HepG2 (cell line): ENCODE data around the gene SEPHS2. TPM values are rescaled to one million over a fixed set of nuclear protein-coding genes. Genes with fewer than 3 reads are reported as not detected.

Experiments
- FOXO4 ChIP-seq: sonication (generic); formaldehyde crosslinking; conservative IDR thresholded peaks from 2 replicates; pipeline ENCODE4 v1.8.1; 2023; ENCODE audit warnings: missing genetic modification reagents
- MEIS2 ChIP-seq: sonication (generic); formaldehyde crosslinking; IDR thresholded peaks from 2 replicates; pipeline ENCODE4 v1.9.0; 2021; ENCODE audit warnings: mild to moderate bottlenecking, missing genetic modification reagents
- polyA plus RNA-seq, 8 experiments: library from polyadenylated mRNA; depleted of rRNA in 3 of 8; stranded (reverse) in 7 of 8; unstranded in 1 of 8; fragments of >200 nt; fragmentation: Illumina TruSeq in 4 of 8; extraction: Trizol in 4 of 8; gene quantifications; 2 replicates each; pipeline versions ENCODE4 v1.2.1 to v1.2.3, GENCODE V29; 2011 to 2016; ENCODE audit warnings: low read depth in 4 of 8, missing spikeins in 1 of 8, mixed read lengths in 1 of 8; ENCODE audit not compliant: insufficient read depth in 1 of 8
- total RNA-seq, 5 experiments: library from RNA; depleted of rRNA; stranded (reverse); fragments of >200 nt; fragmentation: Illumina TruSeq; extraction: Trizol; gene quantifications; 2 replicates each; pipeline ENCODE4 v1.2.3, GENCODE V29; 2016; ENCODE audit warnings: low read depth in 1 of 5
- TF ChIP-seq, protein P1 (sequence below): sonication (generic); formaldehyde crosslinking; IDR thresholded peaks from 2 replicates; pipeline ENCODE4 v1.4.0; 2020; ENCODE audit warnings: mild to moderate bottlenecking, low read depth, missing genetic modification reagents
- TF ChIP-seq, protein P2 (sequence below): sonication (generic); formaldehyde crosslinking; IDR thresholded peaks from 2 replicates; pipeline ENCODE4 v1.4.0; 2020; ENCODE audit warnings: missing genetic modification reagents

Gene SEPHS2
- total and polyA plus RNA-seq, 2 of the 13 experiments (the other 11 are each of a cell fraction or from before 2014, with no cell fraction given) = 20.7 to 127 TPM

DNA sequence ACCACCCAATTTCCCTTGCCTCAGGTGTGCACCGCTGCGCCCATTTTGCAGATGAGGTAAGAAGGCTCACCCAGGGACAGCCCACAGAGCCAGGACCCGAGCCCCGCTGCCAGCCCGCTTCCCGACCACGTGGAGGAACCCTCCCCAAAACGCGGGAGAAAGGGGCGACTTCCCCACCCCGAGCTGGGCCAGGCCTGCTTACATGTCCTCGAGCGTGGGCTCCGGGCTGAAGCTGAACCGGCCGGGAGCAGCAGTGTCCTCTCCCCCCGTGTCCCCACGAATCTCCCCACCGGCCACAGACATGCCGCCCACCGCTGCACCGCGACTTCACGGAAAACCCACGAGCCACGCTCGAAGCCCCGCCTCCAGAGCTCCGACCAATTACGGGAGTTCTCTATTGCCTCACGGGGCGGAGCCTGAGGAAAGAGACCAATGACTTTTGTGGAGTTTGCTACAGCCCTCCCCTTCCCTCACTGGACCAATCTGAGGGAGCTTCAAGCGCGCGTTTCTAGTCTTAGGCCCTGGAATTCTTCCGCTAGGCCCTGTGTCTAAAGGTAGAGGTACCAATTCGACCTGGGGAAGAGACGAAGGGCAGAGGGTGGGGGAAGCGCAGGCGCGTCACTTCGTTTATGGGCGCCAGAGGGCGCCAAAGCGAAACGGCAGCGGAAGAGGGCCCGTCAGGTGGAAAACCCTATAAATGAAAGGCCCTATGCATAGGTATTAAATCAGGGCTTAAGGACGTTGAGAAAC lies 15.8 kb downstream of the SEPHS2 start, which contains the start of gene DCTPP1 (continued):
- TF ChIP-seq, protein P1, sequence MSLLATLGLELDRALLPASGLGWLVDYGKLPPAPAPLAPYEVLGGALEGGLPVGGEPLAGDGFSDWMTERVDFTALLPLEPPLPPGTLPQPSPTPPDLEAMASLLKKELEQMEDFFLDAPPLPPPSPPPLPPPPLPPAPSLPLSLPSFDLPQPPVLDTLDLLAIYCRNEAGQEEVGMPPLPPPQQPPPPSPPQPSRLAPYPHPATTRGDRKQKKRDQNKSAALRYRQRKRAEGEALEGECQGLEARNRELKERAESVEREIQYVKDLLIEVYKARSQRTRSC = no peak
- TF ChIP-seq FOXO4 (CRISPR knock-in tag) (no peak), MEIS2 (peak; percentile 71)
- TF ChIP-seq, protein P2, sequence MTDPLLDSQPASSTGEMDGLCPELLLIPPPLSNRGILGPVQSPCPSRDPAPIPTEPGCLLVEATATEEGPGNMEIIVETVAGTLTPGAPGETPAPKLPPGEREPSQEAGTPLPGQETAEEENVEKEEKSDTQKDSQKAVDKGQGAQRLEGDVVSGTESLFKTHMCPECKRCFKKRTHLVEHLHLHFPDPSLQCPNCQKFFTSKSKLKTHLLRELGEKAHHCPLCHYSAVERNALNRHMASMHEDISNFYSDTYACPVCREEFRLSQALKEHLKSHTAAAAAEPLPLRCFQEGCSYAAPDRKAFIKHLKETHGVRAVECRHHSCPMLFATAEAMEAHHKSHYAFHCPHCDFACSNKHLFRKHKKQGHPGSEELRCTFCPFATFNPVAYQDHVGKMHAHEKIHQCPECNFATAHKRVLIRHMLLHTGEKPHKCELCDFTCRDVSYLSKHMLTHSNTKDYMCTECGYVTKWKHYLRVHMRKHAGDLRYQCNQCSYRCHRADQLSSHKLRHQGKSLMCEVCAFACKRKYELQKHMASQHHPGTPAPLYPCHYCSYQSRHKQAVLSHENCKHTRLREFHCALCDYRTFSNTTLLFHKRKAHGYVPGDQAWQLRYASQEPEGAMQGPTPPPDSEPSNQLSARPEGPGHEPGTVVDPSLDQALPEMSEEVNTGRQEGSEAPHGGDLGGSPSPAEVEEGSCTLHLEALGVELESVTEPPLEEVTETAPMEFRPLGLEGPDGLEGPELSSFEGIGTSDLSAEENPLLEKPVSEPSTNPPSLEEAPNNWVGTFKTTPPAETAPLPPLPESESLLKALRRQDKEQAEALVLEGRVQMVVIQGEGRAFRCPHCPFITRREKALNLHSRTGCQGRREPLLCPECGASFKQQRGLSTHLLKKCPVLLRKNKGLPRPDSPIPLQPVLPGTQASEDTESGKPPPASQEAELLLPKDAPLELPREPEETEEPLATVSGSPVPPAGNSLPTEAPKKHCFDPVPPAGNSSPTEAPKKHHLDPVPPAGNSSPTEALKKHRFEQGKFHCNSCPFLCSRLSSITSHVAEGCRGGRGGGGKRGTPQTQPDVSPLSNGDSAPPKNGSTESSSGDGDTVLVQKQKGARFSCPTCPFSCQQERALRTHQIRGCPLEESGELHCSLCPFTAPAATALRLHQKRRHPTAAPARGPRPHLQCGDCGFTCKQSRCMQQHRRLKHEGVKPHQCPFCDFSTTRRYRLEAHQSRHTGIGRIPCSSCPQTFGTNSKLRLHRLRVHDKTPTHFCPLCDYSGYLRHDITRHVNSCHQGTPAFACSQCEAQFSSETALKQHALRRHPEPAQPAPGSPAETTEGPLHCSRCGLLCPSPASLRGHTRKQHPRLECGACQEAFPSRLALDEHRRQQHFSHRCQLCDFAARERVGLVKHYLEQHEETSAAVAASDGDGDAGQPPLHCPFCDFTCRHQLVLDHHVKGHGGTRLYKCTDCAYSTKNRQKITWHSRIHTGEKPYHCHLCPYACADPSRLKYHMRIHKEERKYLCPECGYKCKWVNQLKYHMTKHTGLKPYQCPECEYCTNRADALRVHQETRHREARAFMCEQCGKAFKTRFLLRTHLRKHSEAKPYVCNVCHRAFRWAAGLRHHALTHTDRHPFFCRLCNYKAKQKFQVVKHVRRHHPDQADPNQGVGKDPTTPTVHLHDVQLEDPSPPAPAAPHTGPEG = peak; percentile 90
